NB4 (cell line): Measurements from ENCODE around the gene KIF6.

Experiments
- CTCF ChIP-seq: IDR thresholded peaks from one replicate; pipeline ENCODE4 v1.5.1; 2012; ENCODE audit warnings: low read depth, low read length
- MYC ChIP-seq: IDR thresholded peaks from 2 replicates; pipeline ENCODE4 v1.6.1; 2011; ENCODE audit warnings: low read depth, low read length
- POLR2A ChIP-seq: IDR thresholded peaks from 2 replicates; pipeline ENCODE4 v1.6.1; 2011; ENCODE audit warnings: mild to moderate bottlenecking; ENCODE audit not compliant: insufficient read length; ENCODE audit errors: extremely low read depth

GRCh38 chr6:39357998-39358686 lies 367.1 kb downstream of the KIF6 start:
- TF ChIP-seq CTCF, result no peak
- no peak for TF ChIP-seq POLR2A
- TF ChIP-seq MYC, result no peak
